Lung (tissue), 12 donors: ENCODE measurements around the gene EXPH5. TPM values are rescaled to one million over a fixed set of nuclear protein-coding genes. Genes with fewer than 3 reads are reported as not detected.

Source experiments
- ATAC-seq: fragments of 200-7000 bp; cut with Tn5 transposase; one replicate; pipeline ENCODE4 v1.9.1; 2020; ENCODE audit warnings: moderate number of reproducible peaks; ENCODE audit not compliant: insufficient read depth, low FRiP score
- DNase-seq, 3 donors: peaks; one replicate each; pipeline ENCODE4 v3.0.0-alpha.2; 2013 to 2017
- H3K27ac ChIP-seq, 2 donors: one replicate each; pipeline ENCODE4 v1.5.1; 2013; ENCODE audit warnings: mild to moderate bottlenecking in 2 of 2, moderate library complexity in 2 of 2, control low read depth in 1 of 2, inconsistent platforms in 1 of 2, low read depth in 1 of 2, low read length in 1 of 2
- H3K27me3 ChIP-seq, 3 donors: one replicate each; pipeline ENCODE4 v1.5.1; 2013; ENCODE audit warnings: low read length in 2 of 3; ENCODE audit not compliant: control insufficient read depth in 3 of 3, insufficient read depth in 3 of 3
- H3K36me3 ChIP-seq, 4 donors: one replicate each; pipeline ENCODE4 v1.5.1; 2013; ENCODE audit warnings: low read length in 4 of 4, mild to moderate bottlenecking in 1 of 4, moderate library complexity in 1 of 4; ENCODE audit not compliant: control insufficient read depth in 4 of 4, insufficient read depth in 4 of 4
- H3K4me1 ChIP-seq, 5 donors: one replicate each; pipeline ENCODE4 v1.5.1; 2013; ENCODE audit warnings: low read length in 5 of 5, mild to moderate bottlenecking in 2 of 5, moderate library complexity in 1 of 5; ENCODE audit not compliant: control insufficient read depth in 5 of 5, insufficient read depth in 5 of 5
- H3K4me3 ChIP-seq: one replicate; pipeline ENCODE4 v1.5.1; 2013; ENCODE audit warnings: mild to moderate bottlenecking, control low read depth, moderate library complexity
- H3K9ac ChIP-seq, 2 donors: one replicate each; pipeline ENCODE4 v1.5.1; 2013; ENCODE audit warnings: low read length in 2 of 2, control low read depth in 1 of 2; ENCODE audit not compliant: insufficient read depth in 1 of 2
- H3K9me3 ChIP-seq, 4 donors: one replicate each; pipeline ENCODE4 v1.5.1; 2013; ENCODE audit warnings: low read length in 3 of 4, mild to moderate bottlenecking in 1 of 4, moderate library complexity in 1 of 4; ENCODE audit not compliant: control insufficient read depth in 4 of 4, insufficient read depth in 3 of 4
- WGBS, 2 donors: extraction: QIAGEN DNeasy Blood & Tissue Kit; methylation state at CpG; one replicate each; pipeline ENCODE4 v1.1.7; 2013; 5-methylcytosine and 5-hydroxymethylcytosine counted together
- polyA plus RNA-seq, 2 donors: library from polyadenylated mRNA; stranded (reverse); fragments of 200-250 nt; gene quantifications; one replicate each; pipeline ENCODE4 v1.2.1, GENCODE V29; 2013
- total RNA-seq, 2 donors: library from RNA; depleted of rRNA in 1 of 2; stranded (reverse); fragments of >200 nt in 1 of 2; gene quantifications; one replicate each; pipeline ENCODE4 v1.2.1, GENCODE V29; 2014 to 2021
- TF ChIP-seq, protein P1 (sequence below): IDR thresholded peaks from 2 replicates; pipeline ENCODE4 v1.5.1; 2012; ENCODE audit warnings: mild to moderate bottlenecking; ENCODE audit errors: control extremely low read depth, extremely low read depth
- donor health status: control.
- donor health status: control.
- donor health status: Bipolar disorder and iron deficiency.
- donor health status: healthy.
- donor health status: DM: yes; HTN: yes; CAD: no.

The EXPH5 gene
- total and polyA plus RNA-seq, 4 donors = 1.1 to 28.8 (median 15.2) TPM

DNA sequence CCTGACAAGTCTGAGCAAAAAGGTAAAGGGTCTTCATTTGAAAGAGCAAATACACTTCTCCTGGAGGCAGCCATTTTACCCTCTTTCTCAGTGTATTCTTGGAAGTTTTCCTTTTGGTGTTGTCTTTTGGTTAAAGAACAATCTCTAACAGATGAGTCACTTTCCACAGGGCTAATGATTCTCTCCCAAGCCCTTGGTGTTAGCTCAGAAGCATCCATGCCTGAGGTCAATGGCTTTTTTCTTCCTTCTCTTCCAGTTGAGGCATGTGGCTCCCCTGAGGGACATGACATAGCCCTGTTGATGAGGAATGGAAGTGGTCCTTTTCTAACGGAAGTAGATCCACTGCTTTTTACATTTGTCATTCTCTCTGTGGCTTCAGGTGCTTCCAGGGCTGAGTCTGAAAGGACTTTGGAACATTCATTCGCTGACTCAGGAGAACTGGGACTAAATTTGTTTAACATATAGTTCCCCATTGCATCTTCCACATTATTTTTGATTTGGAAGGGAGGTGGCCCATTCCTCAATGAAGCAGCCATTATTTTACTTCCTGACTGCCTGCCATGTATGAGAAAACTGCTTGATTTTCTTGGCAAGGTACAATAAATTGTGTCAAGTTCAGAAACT is 81.6 kb downstream of the EXPH5 start:
- no peak overlapping the region for H3K9ac ChIP-seq
- no peaks in the 10 kb centered on the region for H3K27me3 ChIP-seq
- H3K4me1 ChIP-seq = no peaks in the 10 kb centered on the region
- no peak for DNase-seq
- no peak overlapping the region for H3K4me3 ChIP-seq
- TF ChIP-seq, protein P1, sequence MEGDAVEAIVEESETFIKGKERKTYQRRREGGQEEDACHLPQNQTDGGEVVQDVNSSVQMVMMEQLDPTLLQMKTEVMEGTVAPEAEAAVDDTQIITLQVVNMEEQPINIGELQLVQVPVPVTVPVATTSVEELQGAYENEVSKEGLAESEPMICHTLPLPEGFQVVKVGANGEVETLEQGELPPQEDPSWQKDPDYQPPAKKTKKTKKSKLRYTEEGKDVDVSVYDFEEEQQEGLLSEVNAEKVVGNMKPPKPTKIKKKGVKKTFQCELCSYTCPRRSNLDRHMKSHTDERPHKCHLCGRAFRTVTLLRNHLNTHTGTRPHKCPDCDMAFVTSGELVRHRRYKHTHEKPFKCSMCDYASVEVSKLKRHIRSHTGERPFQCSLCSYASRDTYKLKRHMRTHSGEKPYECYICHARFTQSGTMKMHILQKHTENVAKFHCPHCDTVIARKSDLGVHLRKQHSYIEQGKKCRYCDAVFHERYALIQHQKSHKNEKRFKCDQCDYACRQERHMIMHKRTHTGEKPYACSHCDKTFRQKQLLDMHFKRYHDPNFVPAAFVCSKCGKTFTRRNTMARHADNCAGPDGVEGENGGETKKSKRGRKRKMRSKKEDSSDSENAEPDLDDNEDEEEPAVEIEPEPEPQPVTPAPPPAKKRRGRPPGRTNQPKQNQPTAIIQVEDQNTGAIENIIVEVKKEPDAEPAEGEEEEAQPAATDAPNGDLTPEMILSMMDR = no peak
- no peak for ATAC-seq
- no peak overlapping the region for H3K27ac ChIP-seq
- no peaks in the 10 kb centered on the region for H3K9me3 ChIP-seq
- peaks cover 0 to 7% (median 0%) of the 10 kb centered on the region in 4 donors for H3K36me3 ChIP-seq
- 95 to 96% methylated on average over 2 of the region's 2 CpGs for WGBS, 2 donors

DNA sequence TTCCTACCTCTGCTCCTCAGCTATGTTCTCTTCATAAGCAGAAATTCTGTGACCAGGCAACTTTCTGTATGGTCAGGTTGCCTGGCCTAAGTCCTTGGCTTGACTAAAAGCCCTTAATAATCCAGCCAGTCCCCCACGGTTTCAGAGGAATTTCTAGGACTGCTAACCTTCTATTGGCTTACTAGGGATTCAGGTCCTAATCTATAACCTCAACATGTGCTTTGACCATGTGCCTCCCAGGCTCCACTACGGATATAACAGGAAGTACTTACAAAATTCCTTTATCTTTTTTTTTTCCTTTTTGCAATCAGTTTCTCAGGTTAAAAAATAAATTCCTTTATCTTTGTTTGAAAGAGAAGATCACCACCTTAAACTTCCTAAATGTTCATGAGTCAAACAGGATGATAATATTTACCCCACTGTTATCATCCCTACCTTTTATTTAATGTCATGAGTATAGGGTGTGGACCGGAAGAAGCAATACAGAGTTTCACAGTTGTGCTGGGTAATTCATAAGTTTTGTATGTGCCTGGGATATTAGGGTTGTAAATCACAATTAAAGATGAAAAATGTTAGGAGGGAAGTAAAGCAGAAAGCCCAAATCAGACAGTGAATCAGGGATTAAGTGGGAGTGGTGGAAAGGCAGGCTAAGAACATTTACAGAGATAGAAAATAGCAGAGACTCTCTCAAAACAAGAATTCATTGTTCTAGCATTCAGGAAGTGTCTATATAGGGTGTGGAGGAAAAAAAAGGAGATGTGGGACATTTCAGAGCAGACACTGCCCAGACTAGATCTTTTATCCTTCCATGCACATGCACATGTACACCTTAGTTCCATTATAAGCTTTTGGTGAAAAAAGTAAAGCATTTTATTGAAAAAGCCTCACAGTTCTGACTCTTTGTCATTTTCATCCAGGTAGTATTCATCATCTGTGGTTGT is 84.6 kb downstream of the EXPH5 start:
- no peaks in the 10 kb centered on the region for H3K4me1 ChIP-seq
- no peaks in the 10 kb centered on the region for H3K27me3 ChIP-seq
- H3K9ac ChIP-seq = no peak overlapping the region
- no peaks in the 10 kb centered on the region for H3K9me3 ChIP-seq
- H3K36me3 ChIP-seq = peaks cover 0 to 4% (median 0%) of the 10 kb centered on the region in 4 donors
- H3K27ac ChIP-seq = no peak overlapping the region
- TF ChIP-seq, protein P1 = no peak
- no peak overlapping the region for H3K4me3 ChIP-seq
- ATAC-seq (no peak), DNase-seq (no peak)
- 61 to 62% methylated on average over 3 of the region's 3 CpGs for WGBS, 2 donors

DNA sequence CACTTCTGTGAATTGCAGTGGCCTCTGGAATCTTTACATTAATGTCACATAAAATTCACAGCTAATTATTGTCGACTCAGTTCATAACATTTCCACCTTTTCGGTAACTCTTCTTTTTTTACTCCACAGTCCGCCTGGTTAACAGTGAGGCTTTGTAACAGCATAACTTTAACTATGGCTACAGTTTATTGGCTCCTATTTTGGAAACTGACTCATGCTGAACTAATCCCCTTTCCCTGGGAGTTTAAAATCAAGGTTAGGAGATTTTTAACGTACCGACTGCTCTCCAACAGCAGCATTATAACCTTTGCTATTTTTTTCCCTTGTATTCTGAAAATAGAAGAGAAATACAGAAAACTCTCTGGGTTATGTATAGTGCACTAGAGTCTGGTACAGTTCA is 92.2 kb downstream of the EXPH5 start:
- no peak overlapping the region for H3K27ac ChIP-seq
- whole genome bisulfite sequencing, 2 donors = 86 to 95% methylated on average over 5 of the region's 5 CpGs

More for the DNA sequence above, 92.2 kb downstream of the EXPH5 start:
- ATAC-seq (no peak), DNase-seq (no peak)
- TF ChIP-seq, protein P1 = no peak
- no peak overlapping the region for H3K4me3 ChIP-seq
- no peak overlapping the region for H3K9ac ChIP-seq
- H3K9me3 ChIP-seq = no peaks in the 10 kb centered on the region
- H3K4me1 ChIP-seq = peaks cover 0 to 8% (median 2%) of the 10 kb centered on the region in 5 donors
- H3K36me3 ChIP-seq = no peaks in the 10 kb centered on the region
- no peaks in the 10 kb centered on the region for H3K27me3 ChIP-seq
